Smooth muscle cell (in vitro differentiated cells): ENCODE measurements around the gene SLC9A5. TPM values are rescaled to one million over a fixed set of nuclear protein-coding genes. Genes with fewer than 3 reads are reported as not detected.

Experiments
- DNase-seq: peaks from one replicate; lab custom pipeline; 2025; ENCODE audit not compliant: unreplicated experiment; lab: John Stamatoyannopoulos, UW
- H2AFZ ChIP-seq: fragments of 200-600 bp; sonication (generic); 2 replicates; pipeline ENCODE4 v1.6.0; 2016; ENCODE audit warnings: antibody characterized with exemption, low read depth, mild to moderate bottlenecking
- H3F3A ChIP-seq: fragments of 200-600 bp; sonication (generic); 2 replicates; pipeline ENCODE4 v1.6.0; 2017; ENCODE audit warnings: antibody characterized with exemption, low read depth
- H3K27ac ChIP-seq: fragments of 200-600 bp; sonication (generic); 2 replicates; pipeline ENCODE4 v1.5.1; 2016; ENCODE audit warnings: low read depth, mild to moderate bottlenecking
- H3K27me3 ChIP-seq: fragments of 200-600 bp; sonication (generic); 2 replicates; pipeline ENCODE4 v1.6.1; 2016; ENCODE audit warnings: low read depth, mild to moderate bottlenecking
- H3K36me3 ChIP-seq: fragments of 200-600 bp; sonication (generic); 2 replicates; pipeline ENCODE4 v1.5.1; 2016; ENCODE audit warnings: low read depth
- H3K4me1 ChIP-seq: fragments of 200-600 bp; sonication (generic); 2 replicates; pipeline ENCODE4 v1.5.1; 2016; ENCODE audit warnings: low read depth
- H3K4me2 ChIP-seq: fragments of 200-600 bp; sonication (generic); 2 replicates; pipeline ENCODE4 v1.6.0; 2016; ENCODE audit warnings: mild to moderate bottlenecking
- H3K4me3 ChIP-seq: fragments of 200-600 bp; sonication (generic); 2 replicates; pipeline ENCODE4 v1.5.1; 2016; ENCODE audit warnings: mild to moderate bottlenecking
- H3K79me2 ChIP-seq: fragments of 200-600 bp; sonication (generic); 2 replicates; pipeline ENCODE4 v1.6.0; 2016; ENCODE audit warnings: low read depth, mild to moderate bottlenecking
- H3K9ac ChIP-seq: fragments of 200-600 bp; sonication (generic); 2 replicates; pipeline ENCODE4 v1.6.0; 2016; ENCODE audit warnings: low read depth
- H3K9me3 ChIP-seq: fragments of 200-600 bp; sonication (generic); replicated peaks from 2 replicates; pipeline ENCODE4 v1.5.1; 2016; ENCODE audit warnings: low read depth
- H4K20me1 ChIP-seq: fragments of 200-600 bp; sonication (generic); 2 replicates; pipeline ENCODE4 v1.6.0; 2016; ENCODE audit warnings: low read depth
- WGBS: methylation state at CpG from one replicate; pipeline ENCODE4 v1.1.7; 2016; ENCODE audit warnings: low lambda C conversion rate; 5-methylcytosine and 5-hydroxymethylcytosine counted together
- polyA plus RNA-seq: library from polyadenylated mRNA; unstranded; fragments of >200 nt; fragmentation: Nextera tagmentation; extraction: Ambion mirVana; gene quantifications from 2 replicates; pipeline ENCODE4 v1.2.1, GENCODE V29; 2016
- total RNA-seq: library from RNA; depleted of rRNA; stranded (reverse); fragments of >200 nt; gene quantifications from 2 replicates; pipeline ENCODE4 v1.2.3, GENCODE V29; 2014
- TF ChIP-seq, protein P1 (sequence below): fragments of 200-600 bp; sonication (generic); IDR thresholded peaks from 2 replicates; pipeline ENCODE4 v1.5.1; 2017; ENCODE audit warnings: borderline replicate concordance, mild to moderate bottlenecking, antibody characterized with exemption; ENCODE audit not compliant: insufficient read depth, poor library complexity, severe bottlenecking

The SLC9A5 gene
- total and polyA plus RNA-seq, 2 experiments from 2014 or later: 2.1 to 9.1 TPM

DNA sequence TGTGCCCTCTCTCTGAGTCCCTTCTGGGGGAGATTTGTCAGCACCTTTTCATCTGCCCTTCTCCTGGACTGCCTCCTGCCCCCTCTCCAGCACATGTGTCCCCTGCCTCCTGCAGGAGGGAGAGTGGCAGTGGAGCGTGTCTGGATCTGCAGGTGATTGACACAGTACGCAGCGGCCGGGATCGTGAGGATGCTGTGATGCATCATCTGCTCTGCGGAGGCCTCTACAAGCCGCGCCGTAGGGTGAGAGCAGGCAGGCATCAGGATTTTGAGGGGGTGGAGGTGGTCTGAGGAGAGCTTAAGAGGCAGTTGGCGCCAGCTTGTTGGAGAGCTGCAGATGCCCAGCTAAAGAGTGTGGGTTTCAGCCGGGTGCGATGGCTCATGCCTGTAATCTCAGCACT lies 10.9 kb downstream of the SLC9A5 start:
- Histone ChIP-seq H3K9me3 (no peaks in the 10 kb centered on the region), H3K4me3 (no peak overlapping the region), H2AFZ (no peak overlapping the region), H3K4me1 (no peaks in the 10 kb centered on the region), H3F3A (no peaks in the 10 kb centered on the region), H3K79me2 (no peaks in the 10 kb centered on the region), H3K4me2 (no peak overlapping the region), H3K36me3 (no peaks in the 10 kb centered on the region), H3K27me3 (peaks cover 9% of the 10 kb centered on the region), H3K27ac (no peak overlapping the region), H4K20me1 (no peaks in the 10 kb centered on the region), H3K9ac (no peak overlapping the region)
- no peak for DNase-seq
- 89% methylated on average over 12 of the region's 12 CpGs for WGBS
- TF ChIP-seq, protein P1, sequence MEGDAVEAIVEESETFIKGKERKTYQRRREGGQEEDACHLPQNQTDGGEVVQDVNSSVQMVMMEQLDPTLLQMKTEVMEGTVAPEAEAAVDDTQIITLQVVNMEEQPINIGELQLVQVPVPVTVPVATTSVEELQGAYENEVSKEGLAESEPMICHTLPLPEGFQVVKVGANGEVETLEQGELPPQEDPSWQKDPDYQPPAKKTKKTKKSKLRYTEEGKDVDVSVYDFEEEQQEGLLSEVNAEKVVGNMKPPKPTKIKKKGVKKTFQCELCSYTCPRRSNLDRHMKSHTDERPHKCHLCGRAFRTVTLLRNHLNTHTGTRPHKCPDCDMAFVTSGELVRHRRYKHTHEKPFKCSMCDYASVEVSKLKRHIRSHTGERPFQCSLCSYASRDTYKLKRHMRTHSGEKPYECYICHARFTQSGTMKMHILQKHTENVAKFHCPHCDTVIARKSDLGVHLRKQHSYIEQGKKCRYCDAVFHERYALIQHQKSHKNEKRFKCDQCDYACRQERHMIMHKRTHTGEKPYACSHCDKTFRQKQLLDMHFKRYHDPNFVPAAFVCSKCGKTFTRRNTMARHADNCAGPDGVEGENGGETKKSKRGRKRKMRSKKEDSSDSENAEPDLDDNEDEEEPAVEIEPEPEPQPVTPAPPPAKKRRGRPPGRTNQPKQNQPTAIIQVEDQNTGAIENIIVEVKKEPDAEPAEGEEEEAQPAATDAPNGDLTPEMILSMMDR: no peak

DNA sequence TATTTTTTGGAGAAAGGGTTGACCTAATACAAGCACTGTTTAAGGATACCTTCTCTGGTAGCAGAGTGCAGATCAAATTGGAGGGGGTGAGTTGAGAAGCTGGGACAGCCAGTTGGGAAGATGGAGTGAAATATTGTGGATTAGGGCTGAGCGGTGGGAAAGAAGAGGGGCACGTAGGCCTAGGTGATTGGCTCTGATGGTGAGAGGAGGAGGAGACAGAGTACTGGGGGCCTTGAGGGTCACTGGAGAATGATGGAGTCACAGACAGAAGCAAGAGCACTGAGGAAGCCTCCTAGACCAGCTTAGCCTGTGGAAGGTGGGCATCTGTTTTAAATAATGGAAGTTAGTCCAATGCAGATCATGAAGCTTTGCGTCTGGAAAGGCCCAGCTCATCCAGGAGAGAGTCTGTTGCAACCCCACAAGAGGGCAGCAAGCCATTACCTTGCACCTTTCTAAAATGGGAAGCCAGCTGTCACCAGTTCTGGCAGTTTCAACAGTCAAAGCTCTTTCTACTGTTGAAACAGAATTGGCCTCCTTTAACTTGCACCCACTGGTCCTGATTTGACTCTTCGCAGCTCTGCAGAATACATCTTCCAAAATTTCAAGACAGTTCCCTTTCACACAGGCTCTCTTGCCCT lies 11.8 kb downstream of the SLC9A5 start:
- Histone ChIP-seq H3K4me2 (no peak overlapping the region), H3K27me3 (peaks cover 9% of the 10 kb centered on the region), H3F3A (no peaks in the 10 kb centered on the region), H3K36me3 (no peaks in the 10 kb centered on the region), H3K4me1 (no peaks in the 10 kb centered on the region), H2AFZ (no peak overlapping the region), H3K9ac (no peak overlapping the region), H3K27ac (no peak overlapping the region), H3K79me2 (no peaks in the 10 kb centered on the region), H4K20me1 (no peaks in the 10 kb centered on the region), H3K9me3 (no peaks in the 10 kb centered on the region), H3K4me3 (no peak overlapping the region)
- WGBS: 76% methylated on average over 4 of the region's 4 CpGs
- TF ChIP-seq, protein P1: peak; percentile 57
- DNase-seq: no peak

DNA sequence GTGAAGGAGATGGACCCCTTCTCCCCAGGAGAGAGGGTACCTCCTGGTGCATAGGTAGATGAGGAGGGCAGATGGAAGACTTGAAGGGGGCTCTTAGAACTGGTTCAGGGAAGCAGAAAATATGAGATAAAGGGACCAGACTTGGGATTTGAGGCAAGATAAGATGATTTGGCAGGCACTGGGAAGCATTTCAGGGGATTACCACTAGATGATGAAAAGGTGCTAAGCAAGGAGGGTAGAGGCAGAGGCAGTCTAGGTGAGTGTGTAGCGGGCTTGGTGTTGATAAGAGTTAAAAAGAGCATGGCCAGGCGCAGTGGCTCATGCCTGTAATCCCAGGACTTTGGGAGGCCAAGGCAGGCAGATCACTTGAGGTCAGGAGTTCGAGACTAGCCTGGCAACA lies 14.4 kb downstream of the SLC9A5 start:
- Histone ChIP-seq H4K20me1 (no peaks in the 10 kb centered on the region), H3F3A (no peaks in the 10 kb centered on the region), H3K4me2 (no peak overlapping the region), H3K27ac (no peak overlapping the region), H2AFZ (no peak overlapping the region), H3K4me3 (no peak overlapping the region), H3K4me1 (no peaks in the 10 kb centered on the region), H3K27me3 (peaks cover 9% of the 10 kb centered on the region), H3K79me2 (no peaks in the 10 kb centered on the region), H3K36me3 (no peaks in the 10 kb centered on the region), H3K9ac (no peak overlapping the region), H3K9me3 (no peaks in the 10 kb centered on the region)
- WGBS: 78% methylated on average over 3 of the region's 3 CpGs
- no peak for DNase-seq
- TF ChIP-seq, protein P1: no peak

DNA sequence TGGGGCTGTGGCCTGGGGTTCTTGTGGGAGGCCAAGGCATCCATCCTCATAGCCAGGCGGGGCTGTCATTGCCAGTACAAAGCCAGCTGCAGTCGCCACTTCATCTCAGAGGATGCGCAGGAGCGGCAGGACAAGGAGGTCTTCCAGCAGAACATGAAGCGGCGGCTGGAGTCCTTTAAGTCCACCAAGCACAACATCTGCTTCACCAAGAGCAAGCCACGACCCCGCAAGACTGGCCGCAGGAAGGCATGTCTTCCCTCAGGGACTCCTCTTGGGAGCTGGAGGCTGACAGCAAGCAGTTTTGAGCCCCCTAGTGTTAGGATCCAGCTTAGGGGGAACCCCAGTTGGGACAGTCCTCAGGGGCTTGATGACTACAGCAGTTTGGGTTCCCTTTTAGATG lies 15.5 kb downstream of the SLC9A5 start:
- H3K4me1 ChIP-seq: no peaks in the 10 kb centered on the region
- H4K20me1 ChIP-seq: no peaks in the 10 kb centered on the region
- TF ChIP-seq, protein P1: no peak
- no peaks in the 10 kb centered on the region for H3K79me2 ChIP-seq
- no peak overlapping the region for H2AFZ ChIP-seq
- no peaks in the 10 kb centered on the region for H3K9me3 ChIP-seq
- H3K4me2 ChIP-seq: no peak overlapping the region
- H3K9ac ChIP-seq: no peak overlapping the region
- H3K4me3 ChIP-seq: no peak overlapping the region
- WGBS: 91% methylated on average over 9 of the region's 9 CpGs
- no peak for DNase-seq
- H3K27ac ChIP-seq: no peak overlapping the region
- H3K36me3 ChIP-seq: no peaks in the 10 kb centered on the region
- H3F3A ChIP-seq: no peaks in the 10 kb centered on the region
- H3K27me3 ChIP-seq: peaks cover 9% of the 10 kb centered on the region
